ENCODE measurements around the gene CSTF1. TPM values are rescaled to one million over a fixed set of nuclear protein-coding genes. Genes with fewer than 3 reads are reported as not detected.
"Not testable (repeated sequence)": the region's sequence is repeated elsewhere in the genome, so short reads cannot be mapped to it uniquely, and the experiment has no call there.

CSTF1 gene
- total RNA-seq, 1 donor from 2014 or later, result 39.1 TPM

- no peak for DNase-seq
These were observed 20.5 kb upstream of the CSTF1 start for GRCh38 chr20:56371977-56372376.

GRCh38 chr20:56372850-56373249 is 19.6 kb upstream of the CSTF1 start:
- DNase-seq, result no peak

GRCh38 chr20:56373942-56374341 is 18.5 kb upstream of the CSTF1 start:
- DNase-seq, result peak; percentile 41

- DNase-seq, result no peak
These were observed 16.1 kb upstream of the CSTF1 start for GRCh38 chr20:56376331-56376730.

GRCh38 chr20:56378386-56378785 is 14.1 kb upstream of the CSTF1 start:
- DNase-seq, result no peak

- DNase-seq, result peak; percentile 49
These were observed 12.1 kb upstream of the CSTF1 start for GRCh38 chr20:56380375-56380774.

GRCh38 chr20:56381501-56381900 is 10.9 kb upstream of the CSTF1 start:
- no peak for DNase-seq

- DNase-seq, result no peak
These were observed 9.7 kb upstream of the CSTF1 start for GRCh38 chr20:56382696-56383095.

- DNase-seq, result no peak
These were observed 9.1 kb upstream of the CSTF1 start for GRCh38 chr20:56383334-56383733.

GRCh38 chr20:56385130-56385529 is 7.3 kb upstream of the CSTF1 start:
- DNase-seq, result no peak

- DNase-seq, result no peak
These were observed 6.2 kb upstream of the CSTF1 start for GRCh38 chr20:56386219-56386618.

GRCh38 chr20:56388882-56389281 is 3.6 kb upstream of the CSTF1 start:
- DNase-seq, result no peak

- DNase-seq, result no peak
These were observed 2.6 kb upstream of the CSTF1 start for GRCh38 chr20:56389807-56390206.

- not testable (repeated sequence) for DNase-seq
These were observed 2.0 kb upstream of the CSTF1 start for GRCh38 chr20:56390396-56390795.

- DNase-seq, result peak; percentile 13
These were observed 1.4 kb upstream of the CSTF1 start for GRCh38 chr20:56391037-56391436.

- DNase-seq, result peak; percentile 33
These were observed 781 bp upstream of the CSTF1 start for GRCh38 chr20:56391596-56392131.

GRCh38 chr20:56392881-56393482 is 537 bp downstream of the CSTF1 start:
- peak; percentile 25 for DNase-seq

GRCh38 chr20:56393653-56394052 is 1.2 kb downstream of the CSTF1 start:
- DNase-seq, result no peak

- no peak for DNase-seq
These were observed 2.7 kb downstream of the CSTF1 start for GRCh38 chr20:56395166-56395565.

- peak; percentile 91 for DNase-seq
These were observed 7.7 kb downstream of the CSTF1 start for GRCh38 chr20:56400001-56400640.

GRCh38 chr20:56403465-56403864 is 11.0 kb downstream of the CSTF1 start:
- DNase-seq, result no peak

- not testable (repeated sequence) for DNase-seq
These were observed 12.9 kb downstream of the CSTF1 start for GRCh38 chr20:56405356-56405755.

GRCh38 chr20:56406910-56407309 is 14.5 kb downstream of the CSTF1 start:
- DNase-seq, result no peak

- no peak for DNase-seq
These were observed 17.1 kb downstream of the CSTF1 start for GRCh38 chr20:56409521-56409920.
